ENCODE data around the gene AUTS2. TPM values are rescaled to one million over a fixed set of nuclear protein-coding genes. Genes with fewer than 3 reads are reported as not detected.

AUTS2 gene
- total and polyA plus RNA-seq, 2 of the 8 experiments (the other 6 are each of a cell fraction or from before 2014, with no cell fraction given): 25.9 to 101 TPM

DNA sequence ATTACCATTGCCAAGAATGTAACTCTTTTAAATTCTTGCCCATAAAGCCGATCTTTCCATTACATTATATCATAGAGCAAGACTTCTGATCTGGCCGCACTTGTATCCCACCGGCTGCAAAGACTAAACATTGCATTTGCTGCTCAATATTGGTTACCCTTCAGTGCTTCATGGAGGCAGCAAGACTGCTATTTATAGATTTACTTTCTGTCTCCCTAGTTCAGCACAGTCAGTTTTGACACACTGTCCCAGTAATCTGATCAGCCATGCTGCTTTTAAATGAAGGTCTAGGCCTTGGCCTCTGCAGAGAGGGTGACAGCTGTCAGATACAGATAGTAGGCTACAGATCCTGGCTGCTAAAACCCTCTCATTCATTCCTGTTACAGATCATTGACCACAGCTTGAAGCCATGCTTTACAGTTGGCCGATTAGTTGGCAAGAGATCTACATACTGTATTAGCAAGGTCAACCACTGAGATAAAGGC lies 971.1 kb downstream of the AUTS2 start (continued):
- TF ChIP-seq, protein P1, sequence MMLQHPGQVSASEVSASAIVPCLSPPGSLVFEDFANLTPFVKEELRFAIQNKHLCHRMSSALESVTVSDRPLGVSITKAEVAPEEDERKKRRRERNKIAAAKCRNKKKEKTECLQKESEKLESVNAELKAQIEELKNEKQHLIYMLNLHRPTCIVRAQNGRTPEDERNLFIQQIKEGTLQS (IDR thresholded peaks at IDR 0.05; ENCODE audit: insufficient read depth, low read depth, low read length): no peak
- no peak for TF ChIP-seq ZNF274 (IDR thresholded peaks at IDR 0.05; ENCODE audit: borderline replicate concordance, extremely low read depth, low read length)
